BE2C (cell line): ENCODE results near the gene ZDBF2.

Source experiments
- DNase-seq: peaks from one replicate; pipeline ENCODE4 v3.0.0-alpha.2; 2020
- H3K27me3 ChIP-seq: fragments of 250-450 bp; sonication (Bioruptor Pico); 2 replicates; pipeline ENCODE4 v1.5.1; 2020; ENCODE audit warnings: mild to moderate bottlenecking
- H3K36me3 ChIP-seq: fragments of 250-450 bp; sonication (Bioruptor Pico); 2 replicates; pipeline ENCODE4 v1.5.1; 2020; ENCODE audit warnings: mild to moderate bottlenecking
- H3K4me1 ChIP-seq: fragments of 250-450 bp; sonication (Bioruptor Pico); 2 replicates; pipeline ENCODE4 v1.5.1; 2020
- H3K4me3 ChIP-seq: 2 replicates; pipeline ENCODE4 v1.5.1; 2011; ENCODE audit warnings: low read depth, low read length
- H3K9me3 ChIP-seq: fragments of 250-450 bp; sonication (Bioruptor Pico); 2 replicates; pipeline ENCODE4 v1.5.1; 2020
- TF ChIP-seq, protein P1 (sequence below): IDR thresholded peaks from 2 replicates; pipeline ENCODE4 v1.5.1; 2012; ENCODE audit warnings: mild to moderate bottlenecking, low read depth, low read length

ZDBF2 gene

DNA sequence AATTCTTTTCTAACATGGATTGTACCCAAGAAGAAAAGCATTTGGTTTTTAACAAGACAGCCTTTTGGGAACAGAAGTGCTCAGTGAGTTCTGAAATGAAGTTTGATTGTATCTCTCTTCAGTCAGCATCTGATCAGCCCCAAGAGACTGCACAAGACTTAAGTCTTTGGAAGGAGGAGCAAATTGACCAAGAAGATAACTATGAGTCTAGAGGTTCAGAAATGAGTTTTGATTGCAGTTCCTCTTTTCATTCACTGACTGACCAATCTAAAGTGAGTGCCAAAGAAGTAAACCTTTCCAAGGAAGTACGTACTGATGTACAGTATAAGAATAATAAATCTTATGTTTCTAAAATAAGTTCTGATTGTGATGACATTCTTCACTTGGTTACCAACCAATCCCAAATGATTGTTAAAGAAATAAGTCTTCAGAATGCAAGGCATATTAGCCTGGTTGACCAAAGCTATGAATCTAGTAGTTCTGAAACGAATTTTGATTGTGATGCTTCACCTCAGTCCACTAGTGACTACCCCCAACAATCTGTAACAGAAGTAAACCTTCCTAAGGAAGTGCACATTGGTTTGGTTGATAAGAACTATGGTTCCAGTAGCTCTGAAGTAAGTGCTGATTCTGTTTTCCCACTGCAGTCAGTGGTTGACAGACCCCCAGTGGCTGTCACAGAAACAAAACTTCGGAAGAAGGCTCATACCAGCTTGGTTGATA lies 31.2 kb downstream of the ZDBF2 start:
- Histone ChIP-seq H3K4me3 (no peak overlapping the region), H3K9me3 (no peaks in the 10 kb centered on the region), H3K27me3 (no peaks in the 10 kb centered on the region), H3K4me1 (no peaks in the 10 kb centered on the region), H3K36me3 (peaks cover 30% of the 10 kb centered on the region)
- TF ChIP-seq, protein P1, sequence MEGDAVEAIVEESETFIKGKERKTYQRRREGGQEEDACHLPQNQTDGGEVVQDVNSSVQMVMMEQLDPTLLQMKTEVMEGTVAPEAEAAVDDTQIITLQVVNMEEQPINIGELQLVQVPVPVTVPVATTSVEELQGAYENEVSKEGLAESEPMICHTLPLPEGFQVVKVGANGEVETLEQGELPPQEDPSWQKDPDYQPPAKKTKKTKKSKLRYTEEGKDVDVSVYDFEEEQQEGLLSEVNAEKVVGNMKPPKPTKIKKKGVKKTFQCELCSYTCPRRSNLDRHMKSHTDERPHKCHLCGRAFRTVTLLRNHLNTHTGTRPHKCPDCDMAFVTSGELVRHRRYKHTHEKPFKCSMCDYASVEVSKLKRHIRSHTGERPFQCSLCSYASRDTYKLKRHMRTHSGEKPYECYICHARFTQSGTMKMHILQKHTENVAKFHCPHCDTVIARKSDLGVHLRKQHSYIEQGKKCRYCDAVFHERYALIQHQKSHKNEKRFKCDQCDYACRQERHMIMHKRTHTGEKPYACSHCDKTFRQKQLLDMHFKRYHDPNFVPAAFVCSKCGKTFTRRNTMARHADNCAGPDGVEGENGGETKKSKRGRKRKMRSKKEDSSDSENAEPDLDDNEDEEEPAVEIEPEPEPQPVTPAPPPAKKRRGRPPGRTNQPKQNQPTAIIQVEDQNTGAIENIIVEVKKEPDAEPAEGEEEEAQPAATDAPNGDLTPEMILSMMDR = no peak
- DNase-seq = no peak

DNA sequence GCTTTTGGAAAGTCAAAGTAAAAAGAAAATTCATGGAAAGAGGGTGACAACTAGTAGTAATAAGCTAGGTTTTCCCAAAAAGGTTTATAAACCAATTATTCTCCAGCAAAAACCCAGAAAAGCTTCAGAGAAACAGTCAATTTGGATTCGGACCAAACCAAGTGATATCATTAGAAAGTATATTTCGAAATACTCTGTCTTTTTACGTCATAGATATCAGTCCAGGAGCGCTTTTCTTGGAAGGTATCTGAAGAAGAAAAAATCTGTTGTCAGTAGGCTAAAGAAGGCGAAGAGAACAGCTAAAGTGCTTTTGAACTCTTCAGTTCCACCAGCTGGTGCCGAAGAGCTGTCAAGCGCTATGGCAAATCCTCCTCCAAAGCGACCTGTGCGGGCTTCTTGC lies 36.6 kb downstream of the ZDBF2 start:
- Histone ChIP-seq H3K4me3 (no peak overlapping the region), H3K4me1 (no peaks in the 10 kb centered on the region), H3K36me3 (peaks cover 18% of the 10 kb centered on the region), H3K27me3 (no peaks in the 10 kb centered on the region), H3K9me3 (no peaks in the 10 kb centered on the region)
- DNase-seq = no peak
- TF ChIP-seq, protein P1 = no peak

DNA sequence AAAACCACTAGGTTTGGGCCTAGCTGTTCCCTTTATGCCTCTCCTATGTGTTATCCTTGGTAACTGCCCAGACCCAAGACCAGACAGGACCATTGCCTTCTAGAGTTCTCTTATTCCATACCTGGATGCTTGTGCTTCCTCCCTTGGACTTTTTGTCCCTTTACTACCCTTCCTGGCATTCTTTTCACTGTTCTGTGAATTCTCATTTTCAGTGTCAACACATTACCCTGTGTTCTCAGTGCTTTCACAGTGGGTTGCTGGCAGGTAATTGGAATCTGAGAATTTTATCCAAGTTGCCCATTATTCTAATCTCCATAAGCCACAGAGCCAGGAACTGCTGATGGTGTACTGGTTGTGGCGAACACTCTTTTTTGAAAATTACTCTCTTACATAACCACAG lies 41.7 kb downstream of the ZDBF2 start:
- Histone ChIP-seq H3K4me1 (no peaks in the 10 kb centered on the region), H3K9me3 (no peaks in the 10 kb centered on the region), H3K4me3 (no peak overlapping the region), H3K27me3 (no peaks in the 10 kb centered on the region), H3K36me3 (no peaks in the 10 kb centered on the region)
- no peak for DNase-seq
- TF ChIP-seq, protein P1 = no peak

DNA sequence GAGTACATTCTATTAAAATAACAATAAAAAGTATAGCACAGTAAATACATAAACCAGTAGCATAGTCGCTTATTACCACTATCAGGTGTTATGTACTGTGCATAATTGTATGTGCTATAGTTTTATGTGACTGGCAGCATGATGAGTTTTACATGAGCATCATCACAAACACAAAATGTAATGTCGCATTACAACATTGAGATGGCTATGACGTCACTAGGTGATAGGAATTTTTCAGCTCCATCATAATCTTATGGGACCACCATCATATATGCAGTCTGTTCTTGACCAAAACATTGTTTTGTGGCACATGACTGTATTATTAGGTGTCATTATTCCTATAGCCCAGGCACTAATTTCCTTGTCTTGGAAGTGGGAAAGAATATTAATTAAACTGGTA lies 48.6 kb downstream of the ZDBF2 start:
- TF ChIP-seq, protein P1 = no peak

GRCh38 chr2:206323486-206323885 lies 49.0 kb downstream of the ZDBF2 start:
- H3K27me3 ChIP-seq = no peaks in the 10 kb centered on the region
- no peaks in the 10 kb centered on the region for H3K4me1 ChIP-seq
- TF ChIP-seq, protein P1 = peak; percentile 28; the same call in 1 of the 2 replicates
- peak; percentile 18 for DNase-seq
- H3K9me3 ChIP-seq = no peaks in the 10 kb centered on the region
- H3K36me3 ChIP-seq = no peaks in the 10 kb centered on the region
- H3K4me3 ChIP-seq = no peak overlapping the region

More for the DNA sequence above, 48.6 kb downstream of the ZDBF2 start:
- no peaks in the 10 kb centered on the region for H3K4me1 ChIP-seq
- H3K36me3 ChIP-seq = no peaks in the 10 kb centered on the region
- no peaks in the 10 kb centered on the region for H3K27me3 ChIP-seq
- no peak for DNase-seq
- H3K4me3 ChIP-seq = no peak overlapping the region
- H3K9me3 ChIP-seq = no peaks in the 10 kb centered on the region

DNA sequence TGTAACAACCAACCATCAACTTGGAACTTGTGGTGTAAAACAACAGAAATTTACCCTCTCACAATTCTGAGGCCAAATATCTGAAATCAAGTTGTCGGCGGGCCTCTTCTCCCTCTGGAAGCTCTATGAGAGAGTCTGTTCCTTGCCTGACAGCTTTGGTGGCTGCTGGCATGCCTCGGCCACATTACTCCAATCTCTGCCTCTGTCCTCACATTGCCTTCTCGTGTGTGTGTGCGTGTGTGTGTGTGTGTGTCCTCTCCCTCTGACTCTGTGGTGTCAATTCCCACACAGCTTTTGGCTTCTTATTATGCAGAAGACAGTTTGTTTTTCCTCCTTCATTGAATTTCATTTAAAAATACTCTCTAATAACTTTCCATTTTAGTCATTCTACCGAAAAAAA lies 50.4 kb downstream of the ZDBF2 start:
- TF ChIP-seq, protein P1 = no peak
- DNase-seq = no peak
- Histone ChIP-seq H3K36me3 (no peaks in the 10 kb centered on the region), H3K4me3 (no peak overlapping the region), H3K9me3 (no peaks in the 10 kb centered on the region), H3K27me3 (no peaks in the 10 kb centered on the region), H3K4me1 (no peaks in the 10 kb centered on the region)
